ENCODE data around the gene FRK.

GRCh38 chr6:116070616-116071389, 10.1 kb upstream of the FRK start:
- TF ChIP-seq CTCF (IDR thresholded peaks at IDR 0.05) (no peak), EP300 (IDR thresholded peaks at IDR 0.05) (no peak), POLR2A (IDR thresholded peaks at IDR 0.05) (no peak)

Data from sigmoid colon (tissue), 4 donors.